Suppressor macrophage (primary cell): ENCODE measurements around the gene RAB11FIP4.

Source experiments
- DNase-seq, 4 experiments: peaks; one replicate each; pipeline ENCODE4 v3.0.0-alpha.2; 2020 to 2022

Gene RAB11FIP4

GRCh38 chr17:31386542-31387075 is 4.9 kb upstream of the RAB11FIP4 start:
- no peak for DNase-seq

- DNase-seq = no peak
Measured at GRCh38 chr17:31387438-31387837, 4.0 kb upstream of the RAB11FIP4 start.

GRCh38 chr17:31388351-31388750 is 3.1 kb upstream of the RAB11FIP4 start:
- DNase-seq = no peak

GRCh38 chr17:31388770-31389656 is 2.5 kb upstream of the RAB11FIP4 start:
- peak; percentile 32 to 58 (median 40) for DNase-seq

GRCh38 chr17:31389657-31390381 is 1.7 kb upstream of the RAB11FIP4 start:
- no peak for DNase-seq

- no peak for DNase-seq
Measured at GRCh38 chr17:31390426-31390747, 1.1 kb upstream of the RAB11FIP4 start.

- no peak for DNase-seq
Measured at GRCh38 chr17:31390748-31391495, 553 bp upstream of the RAB11FIP4 start.

GRCh38 chr17:31392002-31392855 is 754 bp downstream of the RAB11FIP4 start:
- DNase-seq = no peak

GRCh38 chr17:31392856-31393748 is 1.6 kb downstream of the RAB11FIP4 start:
- no peak for DNase-seq

- DNase-seq = no peak
Measured at GRCh38 chr17:31393749-31394146, 2.3 kb downstream of the RAB11FIP4 start.

- peak; percentile 63 to 83 (median 73) for DNase-seq
Measured at GRCh38 chr17:31394544-31394943, 3.1 kb downstream of the RAB11FIP4 start.

GRCh38 chr17:31397256-31397939 is 5.9 kb downstream of the RAB11FIP4 start:
- DNase-seq = no peak

- DNase-seq = peak; percentile 26 to 46 (median 43)
Measured at GRCh38 chr17:31398381-31399311, 7.2 kb downstream of the RAB11FIP4 start.

- DNase-seq = no peak
Measured at GRCh38 chr17:31400481-31400950, 9.0 kb downstream of the RAB11FIP4 start.

- DNase-seq = no peak
Measured at GRCh38 chr17:31401456-31402254, 10.2 kb downstream of the RAB11FIP4 start.

GRCh38 chr17:31404028-31404949 is 12.8 kb downstream of the RAB11FIP4 start:
- no peak for DNase-seq

- no peak for DNase-seq
Measured at GRCh38 chr17:31405890-31406371, 14.5 kb downstream of the RAB11FIP4 start.
